ENCODE results near the gene NHLH1. TPM values are rescaled to one million over a fixed set of nuclear protein-coding genes. Genes with fewer than 3 reads are reported as not detected.

Gene NHLH1
- total RNA-seq, 1 donor from 2014 or later: not detected

GRCh38 chr1:160411271-160412027, 44.6 kb downstream of the NHLH1 start:
- no peak for DNase-seq (ENCODE audit: low spot score)

DNA sequence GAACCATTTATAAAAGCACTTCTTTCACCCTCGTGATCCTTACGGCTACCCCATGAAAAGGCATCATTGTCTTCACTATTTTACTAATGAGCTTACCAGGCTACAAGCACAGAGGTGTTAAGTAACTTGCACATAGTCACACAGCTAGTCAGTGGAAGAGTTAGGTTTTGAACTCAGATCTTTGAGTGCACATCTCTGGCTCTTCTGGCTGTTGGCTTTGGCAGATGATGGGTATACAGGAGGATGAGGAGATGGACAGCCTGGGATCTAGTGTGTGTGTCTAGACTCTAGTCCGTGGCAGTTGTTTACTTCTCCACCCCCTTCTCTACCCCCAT, 45.1 kb downstream of the NHLH1 start:
- no peak for DNase-seq (ENCODE audit: low spot score)

- DNase-seq (ENCODE audit: low spot score): no peak
Measured at GRCh38 chr1:160413716-160414115, 46.8 kb downstream of the NHLH1 start.

GRCh38 chr1:160414881-160415280, 48.0 kb downstream of the NHLH1 start:
- no peak for DNase-seq (ENCODE audit: low spot score)

DNA sequence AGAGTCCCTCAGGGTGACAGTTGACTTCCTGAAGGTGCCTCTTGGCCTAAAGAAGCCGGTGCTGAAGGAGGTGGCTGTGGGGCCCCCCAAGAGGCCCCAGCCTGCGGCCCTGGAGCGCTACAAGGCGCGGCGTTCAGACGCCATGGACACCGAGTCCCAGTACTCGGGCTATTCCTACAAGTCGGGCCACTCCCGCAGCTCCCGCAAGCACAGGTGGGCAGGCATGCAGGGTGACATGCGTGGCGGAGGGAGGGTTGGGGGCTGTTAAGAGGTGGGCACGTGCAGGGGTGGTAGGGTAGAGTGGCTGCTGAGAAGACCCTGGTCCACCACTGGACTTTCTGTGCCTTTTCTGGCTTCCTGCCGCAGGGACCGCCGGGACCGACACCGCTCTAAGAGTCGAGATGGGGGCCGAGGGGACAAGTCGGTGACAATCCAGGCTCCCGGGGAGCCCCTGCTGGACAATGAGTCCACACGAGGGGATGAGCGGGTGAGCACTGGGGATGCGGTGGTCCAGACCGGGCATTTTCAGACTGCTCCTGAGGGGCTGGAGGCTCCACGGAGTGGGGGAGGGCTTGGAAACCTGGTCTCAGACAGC, 48.9 kb downstream of the NHLH1 start:
- no peak for DNase-seq (ENCODE audit: low spot score)

GRCh38 chr1:160416369-160416768, 49.5 kb downstream of the NHLH1 start:
- no peak for DNase-seq (ENCODE audit: low spot score)

DNA sequence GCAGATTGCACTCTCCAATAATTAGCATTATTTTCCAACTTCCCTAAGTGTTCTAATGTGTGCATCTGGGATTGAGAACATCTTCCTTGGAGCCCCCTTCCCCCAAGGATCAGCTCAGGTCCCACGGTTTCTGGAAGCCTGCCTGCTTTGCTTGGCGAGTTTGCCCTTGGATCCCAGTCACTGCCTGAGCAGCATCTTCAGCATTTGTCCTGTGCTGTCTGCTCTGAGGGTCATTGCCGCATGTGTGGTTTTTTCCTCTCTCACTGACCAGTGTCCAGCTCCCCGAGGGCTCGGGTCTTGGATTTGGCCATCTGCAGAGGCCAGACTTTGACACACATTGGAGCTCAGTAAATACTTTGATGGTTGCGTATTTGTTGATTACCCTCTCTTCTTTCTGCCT, 51.6 kb downstream of the NHLH1 start:
- DNase-seq (ENCODE audit: low spot score): no peak

- DNase-seq (ENCODE audit: low spot score): no peak
Measured at GRCh38 chr1:160419150-160419837, 52.4 kb downstream of the NHLH1 start.

DNA sequence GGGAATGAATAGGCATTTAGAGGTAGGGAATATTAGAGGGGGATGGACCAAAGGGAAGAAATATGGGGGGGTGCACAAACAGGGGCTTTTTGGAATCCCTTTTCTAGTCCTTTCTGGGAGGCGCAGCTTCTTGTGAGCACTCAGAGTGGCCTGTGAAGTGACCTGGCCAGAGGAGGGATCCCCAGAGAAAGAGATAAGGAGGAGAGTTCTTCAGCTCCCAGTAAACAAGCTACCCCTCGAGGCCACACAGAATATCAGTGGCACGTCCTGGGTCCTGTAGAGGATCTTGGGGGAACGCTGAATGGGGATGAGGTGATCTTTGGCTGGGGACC, 52.9 kb downstream of the NHLH1 start:
- no peak for DNase-seq (ENCODE audit: low spot score)

DNA sequence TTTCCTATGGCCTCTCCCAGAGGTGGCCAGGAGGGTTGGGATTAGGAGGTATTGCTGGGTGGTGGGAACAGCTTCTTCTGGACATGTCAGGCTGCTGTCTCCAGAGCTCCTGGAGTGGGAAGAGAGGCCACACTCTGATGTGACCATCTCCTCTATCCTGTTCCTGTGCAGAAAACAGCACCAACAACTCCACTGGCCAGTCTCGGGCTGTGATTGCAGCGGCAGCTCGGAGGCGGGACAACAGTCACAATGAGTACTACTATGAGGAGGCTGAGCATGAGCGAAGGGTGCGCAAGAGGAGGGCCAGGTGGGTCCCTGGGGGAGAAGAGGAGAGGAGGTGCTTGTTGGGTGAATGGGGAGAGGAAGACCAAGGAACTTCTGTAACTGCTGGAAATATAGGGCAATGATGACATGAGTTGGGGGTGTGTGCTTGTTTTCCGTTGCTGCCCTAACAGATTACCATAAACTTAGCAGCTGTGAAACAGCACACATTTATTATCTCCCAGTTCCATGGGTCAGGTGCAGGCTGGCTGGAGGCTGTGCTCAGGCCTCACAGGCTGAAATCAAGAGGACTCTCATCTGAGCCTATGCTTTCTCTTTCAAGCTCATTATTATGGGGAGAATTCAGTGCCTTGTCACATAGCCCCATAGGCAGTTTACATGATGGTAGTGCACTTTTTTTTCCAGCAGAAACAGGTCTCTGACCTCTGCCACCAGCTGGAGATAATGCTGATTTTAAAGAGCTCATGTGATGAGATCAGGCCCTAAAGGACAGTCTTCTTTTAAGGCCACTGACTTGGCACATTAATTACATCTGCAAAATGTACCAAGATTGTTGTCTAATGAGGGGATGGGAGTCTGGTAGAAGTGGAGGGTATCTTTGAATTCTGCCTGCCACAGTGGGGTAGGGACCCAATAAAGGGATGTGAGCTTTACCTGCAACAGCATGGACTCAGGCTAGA, 54.3 kb downstream of the NHLH1 start:
- DNase-seq (ENCODE audit: low spot score): no peak

- DNase-seq (ENCODE audit: low spot score): no peak
Measured at GRCh38 chr1:160421881-160422280, 55.0 kb downstream of the NHLH1 start.

Other genes with a start within 250 kb of the NHLH1 start
- 0.43 TPM for gene ATP1A4, start 215.5 kb upstream of the NHLH1 start, total RNA-seq
- gene CASQ1, start 176.5 kb upstream of the NHLH1 start, total RNA-seq: 0.37 TPM
- gene PEA15, start 161.7 kb upstream of the NHLH1 start, total RNA-seq: 138 TPM
- 147 TPM for gene DCAF8, start 104.5 kb upstream of the NHLH1 start, total RNA-seq
- gene PEX19, start 81.9 kb upstream of the NHLH1 start, total RNA-seq: 75.7 TPM
- 164 TPM for gene COPA, start 23.8 kb upstream of the NHLH1 start, total RNA-seq
- gene NCSTN, start 23.7 kb upstream of the NHLH1 start, total RNA-seq: 106 TPM
- 6.5 TPM for gene VANGL2, start 33.5 kb downstream of the NHLH1 start, total RNA-seq
- 2.2 TPM for gene SLAMF6, start 156.2 kb downstream of the NHLH1 start, total RNA-seq
- gene CD84, start 212.4 kb downstream of the NHLH1 start, total RNA-seq: 11.9 TPM